HepG2 (cell line): ENCODE results near the gene PRSS22. TPM values are rescaled to one million over a fixed set of nuclear protein-coding genes. Genes with fewer than 3 reads are reported as not detected.

Experiments
- CBX5 ChIP-seq: sonication (generic); formaldehyde crosslinking; IDR thresholded peaks from 2 replicates; pipeline ENCODE4 v1.4.0; 2020; ENCODE audit warnings: missing genetic modification reagents, borderline replicate concordance
- CHD2 ChIP-seq: IDR thresholded peaks from 2 replicates; pipeline ENCODE4 v1.6.1; 2011; ENCODE audit warnings: low read depth, low read length, improper control_type of control experiment
- GABPB1 ChIP-seq: IDR thresholded peaks from 2 replicates; pipeline ENCODE4 v1.6.1; 2016; ENCODE audit warnings: mild to moderate bottlenecking, missing genetic modification reagents, moderate library complexity, missing compliant biosample characterization
- HOXA3 ChIP-seq: sonication (generic); formaldehyde crosslinking; IDR thresholded peaks from 2 replicates; pipeline ENCODE4 v1.5.0; 2020; ENCODE audit warnings: missing genetic modification reagents
- KLF13 ChIP-seq: sonication (generic); formaldehyde crosslinking; IDR thresholded peaks from 2 replicates; pipeline ENCODE4 v1.4.0; 2020; ENCODE audit warnings: mild to moderate bottlenecking, missing genetic modification reagents
- LCORL ChIP-seq, 2 experiments: fragments of 450-650 bp in 1 of 2; sonication (generic) in 1 of 2; formaldehyde crosslinking in 1 of 2; IDR thresholded peaks; 2 replicates each; pipeline versions ENCODE4 v1.5.0 to v1.6.1; 2017 to 2020; ENCODE audit warnings: antibody characterized with exemption in 1 of 2, missing genetic modification reagents in 1 of 2
- MIXL1 ChIP-seq: IDR thresholded peaks from 2 replicates; pipeline ENCODE4 v1.6.1; 2016
- RBAK ChIP-seq: sonication (generic); formaldehyde crosslinking; IDR thresholded peaks from 2 replicates; pipeline ENCODE4 v1.5.1; 2020; ENCODE audit warnings: mild to moderate bottlenecking, missing genetic modification reagents
- REPIN1 ChIP-seq: sonication (generic); formaldehyde crosslinking; IDR thresholded peaks from 2 replicates; pipeline ENCODE4 v1.8.0; 2022; ENCODE audit warnings: missing genetic modification reagents, low read depth, mild to moderate bottlenecking, borderline replicate concordance
- RFX3 ChIP-seq: IDR thresholded peaks from 2 replicates; pipeline ENCODE4 v1.6.1; 2016; ENCODE audit warnings: missing biosample characterization, missing genetic modification reagents
- SALL1 ChIP-seq: sonication (generic); formaldehyde crosslinking; IDR thresholded peaks from 2 replicates; pipeline ENCODE4 v1.8.0; 2022; ENCODE audit warnings: mild to moderate bottlenecking, missing genetic modification reagents
- STAG1 ChIP-seq: sonication (generic); formaldehyde crosslinking; IDR thresholded peaks from 2 replicates; pipeline ENCODE4 v1.4.0; 2020; ENCODE audit warnings: missing genetic modification reagents
- THRA ChIP-seq: sonication (generic); formaldehyde crosslinking; IDR thresholded peaks from 2 replicates; pipeline ENCODE4 v1.4.0; 2020; ENCODE audit warnings: missing genetic modification reagents, borderline replicate concordance
- UBTF ChIP-seq: sonication (generic); formaldehyde crosslinking; IDR thresholded peaks from 2 replicates; pipeline ENCODE4 v1.4.0; 2020; ENCODE audit warnings: mild to moderate bottlenecking, missing genetic modification reagents
- XRCC5 ChIP-seq: fragments of 200-400 bp; formaldehyde crosslinking; optimal IDR thresholded peaks from 2 replicates; pipeline ENCODE3; 2017; ENCODE audit warnings: mild to moderate bottlenecking, low read length
- ZFP90 ChIP-seq: sonication (generic); formaldehyde crosslinking; IDR thresholded peaks from 2 replicates; pipeline ENCODE4 v1.8.0; 2022; ENCODE audit warnings: missing genetic modification reagents, mild to moderate bottlenecking, inconsistent platforms, borderline replicate concordance
- ZFX ChIP-seq: sonication (generic); formaldehyde crosslinking; IDR thresholded peaks from 2 replicates; pipeline ENCODE4 v1.4.0; 2020; ENCODE audit warnings: mild to moderate bottlenecking, low read depth, missing genetic modification reagents, moderate library complexity
- ZNF225 ChIP-seq: sonication (generic); formaldehyde crosslinking; IDR thresholded peaks from 2 replicates; pipeline ENCODE4 v1.4.0; 2020; ENCODE audit warnings: mild to moderate bottlenecking, missing genetic modification reagents
- ZNF281 ChIP-seq: sonication (generic); formaldehyde crosslinking; IDR thresholded peaks from 2 replicates; pipeline ENCODE4 v1.4.0; 2020; ENCODE audit warnings: missing genetic modification reagents, borderline replicate concordance
- ZNF331 ChIP-seq: sonication (generic); formaldehyde crosslinking; IDR thresholded peaks from 2 replicates; pipeline ENCODE4 v1.4.0; 2020; ENCODE audit warnings: missing genetic modification reagents
- ZNF350 ChIP-seq: sonication (generic); formaldehyde crosslinking; IDR thresholded peaks from 2 replicates; pipeline ENCODE4 v1.4.0; 2020; ENCODE audit warnings: mild to moderate bottlenecking, low read depth, missing genetic modification reagents, borderline replicate concordance
- ZNF441 ChIP-seq: sonication (generic); formaldehyde crosslinking; IDR thresholded peaks from 2 replicates; pipeline ENCODE4 v1.7.0; 2021; ENCODE audit warnings: missing genetic modification reagents, borderline replicate concordance
- ZNF496 ChIP-seq: sonication (generic); formaldehyde crosslinking; IDR thresholded peaks from 2 replicates; pipeline ENCODE4 v1.8.1; 2023; ENCODE audit warnings: mild to moderate bottlenecking, moderate library complexity, missing genetic modification reagents; ENCODE audit not compliant: insufficient replicate concordance
- ZNF550 ChIP-seq: sonication (generic); formaldehyde crosslinking; IDR thresholded peaks from 2 replicates; pipeline ENCODE4 v1.4.0; 2020; ENCODE audit warnings: mild to moderate bottlenecking, missing genetic modification reagents, borderline replicate concordance
- ZNF644 ChIP-seq: IDR thresholded peaks from 2 replicates; pipeline ENCODE4 v1.6.1; 2016; ENCODE audit warnings: low read depth
- polyA plus RNA-seq, 8 experiments: library from polyadenylated mRNA; depleted of rRNA in 3 of 8; stranded (reverse) in 7 of 8; unstranded in 1 of 8; fragments of >200 nt; fragmentation: Illumina TruSeq in 4 of 8; extraction: Trizol in 4 of 8; gene quantifications; 2 replicates each; pipeline versions ENCODE4 v1.2.1 to v1.2.3, GENCODE V29; 2011 to 2016; ENCODE audit warnings: low read depth in 4 of 8, missing spikeins in 1 of 8, mixed read lengths in 1 of 8; ENCODE audit not compliant: insufficient read depth in 1 of 8
- total RNA-seq, 5 experiments: library from RNA; depleted of rRNA; stranded (reverse); fragments of >200 nt; fragmentation: Illumina TruSeq; extraction: Trizol; gene quantifications; 2 replicates each; pipeline ENCODE4 v1.2.3, GENCODE V29; 2016; ENCODE audit warnings: low read depth in 1 of 5

The PRSS22 gene
- total and polyA plus RNA-seq, 2 of the 13 experiments (the other 11 are each of a cell fraction or from before 2014, with no cell fraction given) = 0.24 to 0.32 TPM

- TF ChIP-seq RFX3 (0 out of 2 replicates have a peak, but pooled peaks have one; percentile 38), SALL1 (CRISPR knock-in tag) (peak; percentile 40; the same call in 1 of the 2 replicates), CBX5 (CRISPR knock-in tag) (peak; percentile 56; the same call in 1 of the 2 replicates), ZNF350 (CRISPR knock-in tag) (peak; percentile 81), GABPB1 (CRISPR knock-in tag) (peak; percentile 75), ZNF550 (CRISPR knock-in tag) (0 out of 2 replicates have a peak, but pooled peaks have one; percentile 55), ZNF225 (CRISPR knock-in tag) (0 out of 2 replicates have a peak, but pooled peaks have one; percentile 50), MIXL1 (CRISPR knock-in tag) (0 out of 2 replicates have a peak, but pooled peaks have one; percentile 21), UBTF (peak; percentile 61), RBAK (CRISPR knock-in tag) (no peak), LCORL (IDR thresholded peaks at IDR 0.05) (no peak), LCORL (CRISPR knock-in tag; IDR thresholded peaks at IDR 0.05) (peak; percentile 80), CHD2 (no peak), ZNF496 (CRISPR knock-in tag) (no peak), THRA (CRISPR knock-in tag) (peak; percentile 32; the same call in 1 of the 2 replicates), ZFX (CRISPR knock-in tag) (peak; percentile 67), XRCC5 (peak; percentile 90), STAG1 (CRISPR knock-in tag) (peak; percentile 94), ZNF281 (CRISPR knock-in tag) (no peak), ZFP90 (CRISPR knock-in tag) (0 out of 2 replicates have a peak, but pooled peaks have one; percentile 33), ZNF441 (CRISPR knock-in tag) (no peak), ZNF331 (CRISPR knock-in tag) (peak; percentile 28; the same call in 1 of the 2 replicates), ZNF644 (CRISPR knock-in tag) (no peak), HOXA3 (peak; percentile 45; the same call in 1 of the 2 replicates), KLF13 (CRISPR knock-in tag) (0 out of 2 replicates have a peak, but pooled peaks have one; percentile 63), REPIN1 (CRISPR knock-in tag) (0 out of 2 replicates have a peak, but pooled peaks have one; percentile 33)
Observed at GRCh38 chr16:2838928-2839327, 19.0 kb downstream of the PRSS22 start (continued).
